Heart left ventricle (tissue), 16 donors: ENCODE results near the gene WWOX. TPM values are rescaled to one million over a fixed set of nuclear protein-coding genes. Genes with fewer than 3 reads are reported as not detected.

ENCODE experiments used
- ATAC-seq, 4 donors: fragments of 200-7000 bp; cut with Tn5 transposase; one replicate each; pipeline ENCODE4 v1.9.1; 2020 to 2022; ENCODE audit warnings: moderate library complexity in 4 of 4, mild to moderate bottlenecking in 3 of 4, moderate number of reproducible peaks in 1 of 4
- DNase-seq, 5 donors: peaks; one replicate each; pipeline ENCODE4 v3.0.0-alpha.2; 2020
- H3K27ac ChIP-seq, 12 donors: fragments of 200-600 bp; sonication (generic) in 4 of 12; one replicate each; pipeline versions ENCODE4 v1.5.0 to v1.8.0; 2016 to 2022; ENCODE audit warnings: mild to moderate bottlenecking in 2 of 12
- H3K27me3 ChIP-seq, 9 donors: fragments of 200-600 bp; sonication (generic) in 2 of 9; one replicate each; pipeline versions ENCODE4 v1.5.1 to v1.8.0; 2016 to 2022; ENCODE audit warnings: mild to moderate bottlenecking in 3 of 9
- H3K36me3 ChIP-seq, 9 donors: fragments of 200-600 bp; sonication (generic) in 2 of 9; one replicate each; pipeline versions ENCODE4 v1.5.0 to v1.8.0; 2018 to 2022; ENCODE audit warnings: mild to moderate bottlenecking in 2 of 9
- H3K4me1 ChIP-seq, 12 donors: fragments of 200-600 bp; sonication (generic) in 4 of 12; one replicate each; pipeline versions ENCODE4 v1.5.0 to v1.8.0; 2016 to 2022; ENCODE audit warnings: mild to moderate bottlenecking in 3 of 12
- H3K4me3 ChIP-seq, 12 donors: fragments of 200-600 bp; sonication (generic) in 4 of 12; one replicate each; pipeline versions ENCODE4 v1.5.0 to v1.8.0; 2017 to 2022; ENCODE audit warnings: mild to moderate bottlenecking in 9 of 12, moderate library complexity in 4 of 12
- H3K9me3 ChIP-seq, 12 donors: fragments of 200-600 bp; sonication (generic) in 4 of 12; one replicate each; pipeline versions ENCODE4 v1.5.0 to v1.8.0; 2016 to 2022; ENCODE audit warnings: mild to moderate bottlenecking in 1 of 12
- POLR2A ChIP-seq, 2 donors: fragments of 450-650 bp; IDR thresholded peaks; one replicate each; pipeline ENCODE4 v1.6.1; 2017; ENCODE audit warnings: antibody characterized with exemption in 2 of 2, mild to moderate bottlenecking in 2 of 2, moderate library complexity in 2 of 2
- WGBS, 4 donors: extraction: QIAGEN DNeasy Blood & Tissue Kit in 2 of 4; methylation state at CpG; one replicate each; pipeline versions ENCODE4 v1.1.5 to v1.1.7; 2013 to 2018; 5-methylcytosine and 5-hydroxymethylcytosine counted together
- intact Hi-C, 10 donors: fragments of 100-400 bp; cut with DNase I; formaldehyde crosslinking; loops; one replicate each; pipeline versions ENCODE4 v1.11.1 to v1.14.2; 2022
- polyA plus RNA-seq, 2 donors: library from polyadenylated mRNA; stranded (reverse); fragments of 200-250 nt; gene quantifications; one replicate each; pipeline ENCODE4 v1.2.3, GENCODE V29; 2013
- total RNA-seq, 9 donors: library from RNA; depleted of rRNA in 2 of 9; stranded (reverse); fragments of >200 nt in 2 of 9; fragmentation: NEBNext Ultra II Directional in 3 of 9; extraction: Animal tissue kit (Norgen Biotek cat#: 25700) in 3 of 9; gene quantifications; one replicate each; pipeline versions ENCODE4 v1.1.0 to v1.2.4, GENCODE V29; 2016 to 2023
- TF ChIP-seq, protein P1 (sequence below), 12 donors: fragments of 200-600 bp; sonication (generic) in 4 of 12; IDR thresholded peaks; one replicate each; pipeline versions ENCODE4 v1.5.0 to v1.8.0; 2018 to 2022; ENCODE audit warnings: antibody characterized with exemption in 12 of 12, mild to moderate bottlenecking in 5 of 12
- donor health status: ischemic (EF 13 %, LVEDD 7.1; RV severe dilation, severe dysfunction).
- donor health status: healthy with polysubstance abuse.
- donor health status: DM: no; HTN: yes; CAD: no.
- donor health status: DM: no; HTN: no; CAD: no.
- donor health status: ischemic (EF 25% LVEDD 6.9; RV normal size, moderate dysfunction).
- donor health status: ischemic (EF 25% LVEDD 5.7; RV mildly dilated, moderate dysfunction).
- donor health status: healthy.
- donor health status: DM: yes; HTN: yes; CAD: no.
- donor health status: ischemic (EF 35%, LVEDD 5.7; RV mildly dilated, moderate dysfunction).
- donor health status: nonischemic (EF 11% LVEDD 7.7; RV severe dilation, severe dysfunction).
- donor health status: DM: yes; HTN: yes; CAD: no.
- donor health status: PGD.
- donor health status: ischemic (EF 29% LVEDD 5.4; RV normal size, mild dysfunction).
- donor health status: nonischemic (EF 23%, LVEDD 6.1; RV moderate dilation, normal function).

The WWOX gene
- total and polyA plus RNA-seq, 11 donors = 4.3 to 18.3 (median 9.1) TPM

DNA sequence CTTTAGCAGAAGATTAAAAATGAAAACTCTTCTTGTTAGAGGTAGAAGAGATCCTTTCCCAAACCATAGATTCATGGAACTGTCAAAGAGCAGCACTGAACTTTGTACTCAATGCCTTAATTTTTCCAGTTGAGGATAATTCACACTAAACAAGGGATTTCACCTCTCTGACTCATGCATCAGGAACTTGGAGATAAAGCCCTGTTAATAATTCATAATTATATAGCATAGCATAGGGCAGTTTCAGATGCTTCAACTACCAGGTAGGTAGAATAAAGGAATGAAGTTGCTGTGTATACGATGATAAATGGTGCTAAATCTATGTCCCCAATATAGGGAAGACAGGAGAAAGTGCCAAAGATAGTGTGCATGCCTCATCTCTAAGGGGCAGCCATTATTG lies 1050.7 kb downstream of the WWOX start:
- intact Hi-C loops = no loop called here
- no peak for TF ChIP-seq POLR2A (IDR thresholded peaks at IDR 0.05)
- TF ChIP-seq, protein P1, sequence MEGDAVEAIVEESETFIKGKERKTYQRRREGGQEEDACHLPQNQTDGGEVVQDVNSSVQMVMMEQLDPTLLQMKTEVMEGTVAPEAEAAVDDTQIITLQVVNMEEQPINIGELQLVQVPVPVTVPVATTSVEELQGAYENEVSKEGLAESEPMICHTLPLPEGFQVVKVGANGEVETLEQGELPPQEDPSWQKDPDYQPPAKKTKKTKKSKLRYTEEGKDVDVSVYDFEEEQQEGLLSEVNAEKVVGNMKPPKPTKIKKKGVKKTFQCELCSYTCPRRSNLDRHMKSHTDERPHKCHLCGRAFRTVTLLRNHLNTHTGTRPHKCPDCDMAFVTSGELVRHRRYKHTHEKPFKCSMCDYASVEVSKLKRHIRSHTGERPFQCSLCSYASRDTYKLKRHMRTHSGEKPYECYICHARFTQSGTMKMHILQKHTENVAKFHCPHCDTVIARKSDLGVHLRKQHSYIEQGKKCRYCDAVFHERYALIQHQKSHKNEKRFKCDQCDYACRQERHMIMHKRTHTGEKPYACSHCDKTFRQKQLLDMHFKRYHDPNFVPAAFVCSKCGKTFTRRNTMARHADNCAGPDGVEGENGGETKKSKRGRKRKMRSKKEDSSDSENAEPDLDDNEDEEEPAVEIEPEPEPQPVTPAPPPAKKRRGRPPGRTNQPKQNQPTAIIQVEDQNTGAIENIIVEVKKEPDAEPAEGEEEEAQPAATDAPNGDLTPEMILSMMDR (IDR thresholded peaks at IDR 0.05) = no peak
- Histone ChIP-seq H3K4me1 (peaks cover 0 to 11% (median 0%) of the 10 kb centered on the region in 12 donors), H3K9me3 (no peaks in the 10 kb centered on the region), H3K27ac (no peak overlapping the region), H3K36me3 (no peaks in the 10 kb centered on the region), H3K4me3 (no peak overlapping the region), H3K27me3 (peaks cover 0 to 2% (median 0%) of the 10 kb centered on the region in 9 donors)
- WGBS, 4 donors = 0 to 77% (median 35%) methylated on average over 1 of the region's 1 CpG
- DNase-seq (no peak), ATAC-seq (no peak)

DNA sequence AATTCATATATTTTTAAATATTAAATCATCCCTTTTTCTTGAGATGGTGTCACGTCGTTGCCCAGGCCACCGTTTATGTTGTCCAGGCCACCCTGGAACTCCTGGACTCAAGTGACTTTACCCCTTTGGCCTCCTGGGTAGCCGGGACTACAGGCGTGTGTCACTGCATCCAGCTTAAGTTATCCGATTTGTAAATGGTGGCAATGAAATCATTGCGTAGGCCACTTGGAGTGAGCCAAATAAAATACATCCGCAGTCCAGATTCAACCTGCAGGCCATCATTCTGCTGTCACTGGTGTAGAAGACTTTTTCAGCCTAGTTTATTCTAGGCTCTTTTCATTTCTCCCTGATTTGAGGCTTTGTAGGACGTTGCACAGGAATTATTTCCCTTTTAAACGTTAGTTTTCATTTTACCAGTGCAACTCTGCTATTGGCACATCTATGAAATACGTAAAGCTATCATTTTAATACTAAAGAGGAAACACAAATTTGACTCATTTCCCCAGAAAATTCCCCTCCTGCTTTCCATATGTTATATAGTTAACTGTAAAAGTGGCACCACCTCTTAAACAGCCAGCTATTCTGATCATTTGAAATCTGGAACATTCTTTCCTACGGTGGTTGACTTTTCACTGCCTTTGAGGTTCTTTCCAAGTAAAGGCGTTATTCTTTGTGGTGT lies 1051.3 kb downstream of the WWOX start:
- WGBS, 4 donors = 66 to 77% (median 75%) methylated on average over 12 to 13 of the region's 13 CpGs
- peak in 1 of 5 donors; percentile 24 for DNase-seq
- no peak for TF ChIP-seq POLR2A (IDR thresholded peaks at IDR 0.05)
- TF ChIP-seq, protein P1 (IDR thresholded peaks at IDR 0.05) = no peak
- Histone ChIP-seq H3K36me3 (no peaks in the 10 kb centered on the region), H3K27me3 (peaks cover 0 to 2% (median 0%) of the 10 kb centered on the region in 9 donors), H3K27ac (no peak overlapping the region), H3K4me1 (peaks cover 0 to 11% (median 0%) of the 10 kb centered on the region in 12 donors), H3K9me3 (no peaks in the 10 kb centered on the region), H3K4me3 (no peak overlapping the region)
- intact Hi-C loops = no loop called here
- ATAC-seq = peak in 2 of 4 donors; percentile 9 to 69

DNA sequence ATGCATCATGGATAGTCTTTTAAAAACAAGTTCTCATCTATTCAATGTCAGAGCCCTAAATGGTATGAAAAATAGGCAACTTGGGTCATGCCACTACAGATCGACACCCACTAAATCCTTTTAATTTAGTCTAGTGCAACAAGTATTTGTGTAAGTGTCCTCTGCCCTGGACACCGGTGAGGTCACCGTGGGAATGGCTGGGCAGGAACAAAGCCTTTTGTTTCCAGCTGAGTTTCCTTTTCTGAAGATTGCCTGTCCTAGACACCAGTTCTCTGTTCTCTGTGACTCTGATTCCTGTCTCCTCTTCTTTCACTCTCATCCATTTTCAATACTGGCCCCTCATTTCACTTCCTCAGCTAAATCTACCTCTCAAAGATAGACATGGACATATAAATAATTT lies 1054.6 kb downstream of the WWOX start:
- intact Hi-C loops = no loop called here
- no peak for TF ChIP-seq POLR2A (IDR thresholded peaks at IDR 0.05)
- TF ChIP-seq, protein P1 (IDR thresholded peaks at IDR 0.05) = no peak
- ATAC-seq (no peak), DNase-seq (no peak)
- no peaks in the 10 kb centered on the region for H3K9me3 ChIP-seq
- H3K27ac ChIP-seq = no peak overlapping the region
- no peaks in the 10 kb centered on the region for H3K36me3 ChIP-seq
- peaks cover 0 to 11% (median 0%) of the 10 kb centered on the region in 12 donors for H3K4me1 ChIP-seq
- 55 to 73% (median 68%) methylated on average over 3 of the region's 3 CpGs for WGBS, 4 donors
- H3K27me3 ChIP-seq = peaks cover 0 to 2% (median 0%) of the 10 kb centered on the region in 9 donors
- no peak overlapping the region for H3K4me3 ChIP-seq

DNA sequence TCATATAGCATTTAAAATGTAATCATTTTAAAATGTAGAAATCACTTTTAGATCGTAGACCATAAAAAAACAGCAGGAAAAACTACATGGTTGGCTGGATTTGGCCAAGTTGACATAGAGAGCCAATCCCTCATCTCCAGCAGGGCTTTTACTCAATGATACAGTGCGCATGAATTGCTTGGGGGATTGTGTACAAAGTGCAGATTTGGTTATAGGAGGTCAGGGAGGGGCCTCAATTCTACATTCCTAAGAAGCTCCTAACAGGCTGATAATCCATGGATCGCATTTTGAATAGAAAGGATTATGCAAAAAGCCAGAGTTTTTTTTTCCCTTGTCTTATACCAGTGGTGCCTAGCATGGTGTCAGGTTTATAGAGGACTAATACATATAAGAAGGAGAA lies 1056.0 kb downstream of the WWOX start:
- TF ChIP-seq, protein P1 (IDR thresholded peaks at IDR 0.05) = no peak
- no peak for TF ChIP-seq POLR2A (IDR thresholded peaks at IDR 0.05)
- Histone ChIP-seq H3K4me3 (no peak overlapping the region), H3K36me3 (no peaks in the 10 kb centered on the region), H3K27me3 (peaks cover 0 to 2% (median 0%) of the 10 kb centered on the region in 9 donors), H3K4me1 (peaks cover 0 to 11% (median 0%) of the 10 kb centered on the region in 12 donors), H3K9me3 (no peaks in the 10 kb centered on the region), H3K27ac (no peak overlapping the region)
- WGBS, 4 donors = 74 to 98% (median 91%) methylated on average over 3 of the region's 3 CpGs
- ATAC-seq (no peak), DNase-seq (no peak)
- intact Hi-C loops = no loop called here
